Sigmoid colon (tissue), 4 donors: ENCODE results near the gene ABCC4.

Source experiments
- CTCF ChIP-seq, 4 experiments: fragments of 450-650 bp in 3 of 4; fragments of 200-600 bp in 1 of 4; IDR thresholded peaks; one replicate each; pipeline ENCODE4 v1.5.1; 2016 to 2019; ENCODE audit warnings: antibody characterized with exemption in 4 of 4, mild to moderate bottlenecking in 3 of 4, moderate library complexity in 2 of 4
- POLR2A ChIP-seq, 2 donors: fragments of 450-650 bp; IDR thresholded peaks; one replicate each; pipeline ENCODE4 v1.6.1; 2016; ENCODE audit warnings: antibody characterized with exemption in 2 of 2, mild to moderate bottlenecking in 2 of 2, moderate library complexity in 2 of 2
- POLR2AphosphoS5 ChIP-seq, 4 donors: sonication (generic); formaldehyde crosslinking; IDR thresholded peaks; one replicate each; pipeline ENCODE4 v1.6.1; 2017; ENCODE audit warnings: antibody characterized with exemption in 4 of 4

GRCh38 chr13:95269756-95270155 is 31.5 kb downstream of the ABCC4 start:
- TF ChIP-seq CTCF (IDR thresholded peaks at IDR 0.05) = no peak
- no peak for TF ChIP-seq POLR2A (IDR thresholded peaks at IDR 0.05)
- no peak for TF ChIP-seq POLR2AphosphoS5 (IDR thresholded peaks at IDR 0.05)
